ENCODE measurements around the gene PTHLH. TPM values are rescaled to one million over a fixed set of nuclear protein-coding genes. Genes with fewer than 3 reads are reported as not detected.

Gene PTHLH
- total RNA-seq, 1 donor from 2014 or later, result 0.81 TPM

- TF ChIP-seq, protein P1, sequence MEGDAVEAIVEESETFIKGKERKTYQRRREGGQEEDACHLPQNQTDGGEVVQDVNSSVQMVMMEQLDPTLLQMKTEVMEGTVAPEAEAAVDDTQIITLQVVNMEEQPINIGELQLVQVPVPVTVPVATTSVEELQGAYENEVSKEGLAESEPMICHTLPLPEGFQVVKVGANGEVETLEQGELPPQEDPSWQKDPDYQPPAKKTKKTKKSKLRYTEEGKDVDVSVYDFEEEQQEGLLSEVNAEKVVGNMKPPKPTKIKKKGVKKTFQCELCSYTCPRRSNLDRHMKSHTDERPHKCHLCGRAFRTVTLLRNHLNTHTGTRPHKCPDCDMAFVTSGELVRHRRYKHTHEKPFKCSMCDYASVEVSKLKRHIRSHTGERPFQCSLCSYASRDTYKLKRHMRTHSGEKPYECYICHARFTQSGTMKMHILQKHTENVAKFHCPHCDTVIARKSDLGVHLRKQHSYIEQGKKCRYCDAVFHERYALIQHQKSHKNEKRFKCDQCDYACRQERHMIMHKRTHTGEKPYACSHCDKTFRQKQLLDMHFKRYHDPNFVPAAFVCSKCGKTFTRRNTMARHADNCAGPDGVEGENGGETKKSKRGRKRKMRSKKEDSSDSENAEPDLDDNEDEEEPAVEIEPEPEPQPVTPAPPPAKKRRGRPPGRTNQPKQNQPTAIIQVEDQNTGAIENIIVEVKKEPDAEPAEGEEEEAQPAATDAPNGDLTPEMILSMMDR (conservative IDR thresholded peaks at IDR 0.05; ENCODE audit: low read depth, low read length), result no peak
- H3K4me3 ChIP-seq (ENCODE audit: low read depth, low read length), result no peak overlapping the region
- DNase-seq (ENCODE audit: low read depth), result no peak
Observed at GRCh38 chr12:27931390-27931789, 41.1 kb downstream of the PTHLH start.

GRCh38 chr12:27927347-27927746 lies 45.2 kb downstream of the PTHLH start:
- H3K4me3 ChIP-seq (ENCODE audit: low read depth, low read length), result no peak overlapping the region
- DNase-seq (ENCODE audit: low read depth), result no peak
- TF ChIP-seq, protein P1 (conservative IDR thresholded peaks at IDR 0.05; ENCODE audit: low read depth, low read length), result no peak

- TF ChIP-seq, protein P1 (conservative IDR thresholded peaks at IDR 0.05; ENCODE audit: low read depth, low read length), result no peak
- no peak for DNase-seq (ENCODE audit: low read depth)
- no peak overlapping the region for H3K4me3 ChIP-seq (ENCODE audit: low read depth, low read length)
Observed at GRCh38 chr12:27924350-27925135, 48.0 kb downstream of the PTHLH start.

GRCh38 chr12:27922531-27923139 lies 49.9 kb downstream of the PTHLH start:
- TF ChIP-seq, protein P1 (conservative IDR thresholded peaks at IDR 0.05; ENCODE audit: low read depth, low read length), result no peak

GRCh38 chr12:27919671-27920235 lies 52.8 kb downstream of the PTHLH start:
- TF ChIP-seq, protein P1 (conservative IDR thresholded peaks at IDR 0.05; ENCODE audit: low read depth, low read length), result no peak
- DNase-seq (ENCODE audit: low read depth), result no peak
- H3K4me3 ChIP-seq (ENCODE audit: low read depth, low read length), result no peak overlapping the region

More at GRCh38 chr12:27922531-27923139, 49.9 kb downstream of the PTHLH start:
- DNase-seq (ENCODE audit: low read depth), result no peak
- no peak overlapping the region for H3K4me3 ChIP-seq (ENCODE audit: low read depth, low read length)

DNA sequence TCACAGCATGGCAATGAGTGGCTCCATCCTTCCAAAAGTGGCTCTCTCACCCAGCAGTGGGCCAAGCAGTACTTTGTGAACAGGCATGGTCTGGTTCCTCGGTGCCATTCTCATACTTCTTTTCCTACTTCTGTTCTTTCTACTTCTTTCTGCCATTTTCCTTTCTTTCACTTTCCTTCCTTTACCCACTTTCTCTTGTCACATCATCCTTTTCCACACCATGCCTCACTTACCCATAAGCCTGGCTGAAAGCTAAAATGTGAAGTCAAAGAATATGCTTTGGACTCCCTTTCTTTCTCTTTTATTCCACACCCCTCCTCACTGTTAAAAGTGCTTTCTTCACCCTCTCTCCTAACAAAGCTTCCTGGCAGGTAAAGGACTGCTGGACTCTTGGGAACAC lies 57.0 kb downstream of the PTHLH start:
- TF ChIP-seq, protein P1 (conservative IDR thresholded peaks at IDR 0.05; ENCODE audit: low read depth, low read length), result no peak
- no peak for DNase-seq (ENCODE audit: low read depth)
- no peak overlapping the region for H3K4me3 ChIP-seq (ENCODE audit: low read depth, low read length)

Data from epithelial cell of proximal tubule (primary cell).